ENCODE data around the gene COL1A1.

COL1A1 gene

DNA sequence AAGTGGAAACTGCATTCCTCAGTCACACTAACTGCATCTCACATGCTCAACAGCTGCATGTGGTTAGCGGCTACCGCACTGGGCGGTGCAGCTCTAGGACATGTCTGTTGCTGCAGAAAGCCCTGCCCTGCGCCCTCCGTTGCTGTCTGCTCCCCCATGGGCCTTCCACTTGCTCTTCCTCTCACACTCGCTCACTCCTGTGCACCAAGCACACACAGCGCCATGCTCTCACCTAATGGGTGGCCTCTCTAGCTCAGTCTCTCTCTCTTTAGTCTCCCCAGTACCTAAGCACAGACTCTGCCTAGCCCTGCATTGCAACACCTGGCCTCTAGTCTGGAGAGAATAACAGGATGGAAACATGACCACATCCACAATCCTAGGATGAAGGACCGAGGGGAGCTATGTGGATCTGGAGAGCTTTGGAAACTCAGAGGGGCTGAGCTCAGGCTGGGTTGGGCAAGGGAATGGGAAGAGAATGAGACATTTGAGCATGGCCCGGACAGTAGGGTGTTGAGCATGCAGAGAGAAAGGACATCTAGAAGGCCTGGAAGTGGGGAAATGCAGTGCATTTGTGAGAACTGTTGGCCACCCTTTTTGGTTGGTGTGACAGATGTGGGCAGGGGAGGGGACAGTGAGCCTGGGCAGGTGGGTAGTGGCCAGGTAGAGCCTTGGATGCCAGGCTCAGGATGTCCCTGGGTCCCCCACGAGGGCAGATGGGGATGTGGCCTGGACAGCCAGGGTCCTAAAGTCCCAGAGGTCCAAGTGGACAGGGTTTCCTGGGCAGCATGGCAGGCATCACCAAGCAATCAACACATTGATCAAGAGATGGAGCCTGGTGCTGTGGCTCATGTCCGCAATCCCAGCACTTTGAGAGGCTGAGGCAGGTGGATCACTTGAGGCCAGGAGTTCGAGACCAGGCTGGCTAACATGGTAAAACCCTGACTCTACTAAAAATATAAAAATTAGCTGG is 19.6 kb downstream of the COL1A1 start:
- TF ChIP-seq CEBPB (IDR thresholded peaks at IDR 0.05), result no peak
- TF ChIP-seq, protein P1, sequence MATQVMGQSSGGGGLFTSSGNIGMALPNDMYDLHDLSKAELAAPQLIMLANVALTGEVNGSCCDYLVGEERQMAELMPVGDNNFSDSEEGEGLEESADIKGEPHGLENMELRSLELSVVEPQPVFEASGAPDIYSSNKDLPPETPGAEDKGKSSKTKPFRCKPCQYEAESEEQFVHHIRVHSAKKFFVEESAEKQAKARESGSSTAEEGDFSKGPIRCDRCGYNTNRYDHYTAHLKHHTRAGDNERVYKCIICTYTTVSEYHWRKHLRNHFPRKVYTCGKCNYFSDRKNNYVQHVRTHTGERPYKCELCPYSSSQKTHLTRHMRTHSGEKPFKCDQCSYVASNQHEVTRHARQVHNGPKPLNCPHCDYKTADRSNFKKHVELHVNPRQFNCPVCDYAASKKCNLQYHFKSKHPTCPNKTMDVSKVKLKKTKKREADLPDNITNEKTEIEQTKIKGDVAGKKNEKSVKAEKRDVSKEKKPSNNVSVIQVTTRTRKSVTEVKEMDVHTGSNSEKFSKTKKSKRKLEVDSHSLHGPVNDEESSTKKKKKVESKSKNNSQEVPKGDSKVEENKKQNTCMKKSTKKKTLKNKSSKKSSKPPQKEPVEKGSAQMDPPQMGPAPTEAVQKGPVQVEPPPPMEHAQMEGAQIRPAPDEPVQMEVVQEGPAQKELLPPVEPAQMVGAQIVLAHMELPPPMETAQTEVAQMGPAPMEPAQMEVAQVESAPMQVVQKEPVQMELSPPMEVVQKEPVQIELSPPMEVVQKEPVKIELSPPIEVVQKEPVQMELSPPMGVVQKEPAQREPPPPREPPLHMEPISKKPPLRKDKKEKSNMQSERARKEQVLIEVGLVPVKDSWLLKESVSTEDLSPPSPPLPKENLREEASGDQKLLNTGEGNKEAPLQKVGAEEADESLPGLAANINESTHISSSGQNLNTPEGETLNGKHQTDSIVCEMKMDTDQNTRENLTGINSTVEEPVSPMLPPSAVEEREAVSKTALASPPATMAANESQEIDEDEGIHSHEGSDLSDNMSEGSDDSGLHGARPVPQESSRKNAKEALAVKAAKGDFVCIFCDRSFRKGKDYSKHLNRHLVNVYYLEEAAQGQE (IDR thresholded peaks at IDR 0.05; ENCODE audit: low read depth), result no peak
- TF ChIP-seq TCF12 (IDR thresholded peaks at IDR 0.05; ENCODE audit: low read depth), result no peak
- TF ChIP-seq YY1 (IDR thresholded peaks at IDR 0.05; ENCODE audit: low read depth), result no peak
- TF ChIP-seq TEAD4 (IDR thresholded peaks at IDR 0.05), result no peak

DNA sequence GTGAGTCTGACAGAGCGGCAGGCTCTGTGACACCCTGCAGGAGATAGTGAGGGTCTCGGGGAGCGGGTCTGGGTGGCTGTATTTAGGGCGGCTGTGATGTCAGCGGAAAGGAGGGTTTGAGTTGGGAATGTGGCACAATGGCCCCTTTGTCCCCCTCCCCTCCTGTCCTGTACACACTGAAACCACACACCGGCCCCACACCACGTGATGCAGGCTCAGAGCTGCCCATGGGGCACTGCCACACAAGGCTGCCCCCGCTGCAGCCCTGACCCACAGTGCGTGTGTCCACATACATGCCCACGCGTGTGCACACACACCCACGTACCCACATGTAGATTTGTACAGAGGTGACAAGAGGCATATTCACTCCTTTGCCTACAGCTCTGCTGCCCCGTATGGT is 20.3 kb downstream of the COL1A1 start:
- no peak for TF ChIP-seq NFIC (IDR thresholded peaks at IDR 0.05)
- no peak for TF ChIP-seq TEAD4 (IDR thresholded peaks at IDR 0.05)
- TF ChIP-seq, protein P2, sequence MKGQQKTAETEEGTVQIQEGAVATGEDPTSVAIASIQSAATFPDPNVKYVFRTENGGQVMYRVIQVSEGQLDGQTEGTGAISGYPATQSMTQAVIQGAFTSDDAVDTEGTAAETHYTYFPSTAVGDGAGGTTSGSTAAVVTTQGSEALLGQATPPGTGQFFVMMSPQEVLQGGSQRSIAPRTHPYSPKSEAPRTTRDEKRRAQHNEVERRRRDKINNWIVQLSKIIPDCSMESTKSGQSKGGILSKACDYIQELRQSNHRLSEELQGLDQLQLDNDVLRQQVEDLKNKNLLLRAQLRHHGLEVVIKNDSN (IDR thresholded peaks at IDR 0.05), result no peak
- TF ChIP-seq YY1 (IDR thresholded peaks at IDR 0.05; ENCODE audit: low read depth), result no peak
- no peak for TF ChIP-seq RAD21 (IDR thresholded peaks at IDR 0.05; ENCODE audit: low read depth)
- no peak for TF ChIP-seq TAF1 (IDR thresholded peaks at IDR 0.05; ENCODE audit: low read depth)
- TF ChIP-seq, protein P3, sequence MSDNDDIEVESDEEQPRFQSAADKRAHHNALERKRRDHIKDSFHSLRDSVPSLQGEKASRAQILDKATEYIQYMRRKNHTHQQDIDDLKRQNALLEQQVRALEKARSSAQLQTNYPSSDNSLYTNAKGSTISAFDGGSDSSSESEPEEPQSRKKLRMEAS (IDR thresholded peaks at IDR 0.05), result no peak
- no peak for TF ChIP-seq CREB1 (IDR thresholded peaks at IDR 0.05; ENCODE audit: low read depth)
- TF ChIP-seq CEBPB (IDR thresholded peaks at IDR 0.05), result no peak
- TF ChIP-seq TCF12 (IDR thresholded peaks at IDR 0.05; ENCODE audit: low read depth), result no peak
- no peak for TF ChIP-seq ZBTB7A (IDR thresholded peaks at IDR 0.05; ENCODE audit: low read depth)
- TF ChIP-seq EP300 (IDR thresholded peaks at IDR 0.05; ENCODE audit: borderline replicate concordance), result no peak
- TF ChIP-seq, protein P1 (IDR thresholded peaks at IDR 0.05; ENCODE audit: low read depth), result no peak
- TF ChIP-seq EGR1 (IDR thresholded peaks at IDR 0.05), result no peak
- TF ChIP-seq FOXM1 (IDR thresholded peaks at IDR 0.05; ENCODE audit: borderline replicate concordance, low read depth), result no peak

DNA sequence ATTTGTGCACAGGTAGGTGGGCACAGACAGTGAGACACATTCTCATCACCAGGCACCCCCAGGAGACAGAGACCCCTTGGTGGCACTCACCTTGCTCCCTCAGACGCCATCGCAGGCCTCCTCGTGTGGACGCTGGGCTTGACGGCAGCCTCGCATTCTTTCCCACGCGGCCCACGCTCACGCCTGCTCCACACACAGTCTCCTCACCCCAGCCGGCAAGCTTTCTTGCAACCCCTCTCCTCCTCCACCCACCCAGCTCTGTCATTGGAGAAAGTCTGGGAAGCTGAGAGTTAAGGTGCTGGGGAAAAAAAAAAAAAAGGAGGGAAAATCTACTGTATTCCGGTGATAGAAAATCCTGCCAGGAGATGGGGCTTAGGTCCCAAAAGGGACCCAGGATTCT is 20.8 kb downstream of the COL1A1 start:
- TF ChIP-seq, protein P2 (IDR thresholded peaks at IDR 0.05), result no peak
- TF ChIP-seq TCF12 (IDR thresholded peaks at IDR 0.05; ENCODE audit: low read depth) (no peak), EP300 (IDR thresholded peaks at IDR 0.05; ENCODE audit: borderline replicate concordance) (no peak), CEBPB (IDR thresholded peaks at IDR 0.05) (no peak)

DNA sequence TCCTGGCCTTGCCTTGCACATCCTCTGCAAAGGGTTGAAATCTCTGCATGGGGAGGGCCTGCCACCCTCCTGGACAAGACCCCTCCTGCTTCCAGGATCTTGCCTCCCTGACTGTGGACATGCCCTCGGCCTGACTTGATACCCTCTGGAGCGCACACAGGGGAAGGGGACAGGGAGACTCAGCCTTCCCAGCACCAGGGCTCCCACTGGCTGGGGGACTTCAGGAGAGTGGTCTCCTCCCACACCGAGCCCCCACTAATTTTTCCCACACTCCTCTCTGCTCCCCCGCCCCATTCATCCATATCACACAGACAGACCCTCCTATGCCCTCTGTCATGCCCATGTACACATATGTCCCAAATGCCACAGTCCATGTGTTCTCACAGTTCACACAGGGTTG is 21.3 kb downstream of the COL1A1 start:
- TF ChIP-seq TEAD4 (IDR thresholded peaks at IDR 0.05) (no peak), EP300 (IDR thresholded peaks at IDR 0.05; ENCODE audit: borderline replicate concordance) (no peak), ZBTB7A (IDR thresholded peaks at IDR 0.05; ENCODE audit: low read depth) (no peak), EGR1 (IDR thresholded peaks at IDR 0.05) (no peak), CEBPB (IDR thresholded peaks at IDR 0.05) (no peak), TCF12 (IDR thresholded peaks at IDR 0.05; ENCODE audit: low read depth) (no peak), RAD21 (IDR thresholded peaks at IDR 0.05; ENCODE audit: low read depth) (no peak), FOXM1 (IDR thresholded peaks at IDR 0.05; ENCODE audit: borderline replicate concordance, low read depth) (no peak), YY1 (IDR thresholded peaks at IDR 0.05; ENCODE audit: low read depth) (no peak), TAF1 (IDR thresholded peaks at IDR 0.05; ENCODE audit: low read depth) (no peak), CREB1 (IDR thresholded peaks at IDR 0.05; ENCODE audit: low read depth) (no peak), NFIC (IDR thresholded peaks at IDR 0.05) (no peak)
- TF ChIP-seq, protein P2 (IDR thresholded peaks at IDR 0.05), result no peak
- TF ChIP-seq, protein P3 (IDR thresholded peaks at IDR 0.05), result no peak
- TF ChIP-seq, protein P1 (IDR thresholded peaks at IDR 0.05; ENCODE audit: low read depth), result no peak
